KG1 (cell line): Measurements from ENCODE around the gene GFRAL.
"Not testable (repeated sequence)": the region's sequence is repeated elsewhere in the genome, so short reads cannot be mapped to it uniquely, and the experiment has no call there.

Experiments used
- DNase-seq: peaks from one replicate; lab custom pipeline; 2025; lab: John Stamatoyannopoulos, UW

Gene GFRAL, protein sequence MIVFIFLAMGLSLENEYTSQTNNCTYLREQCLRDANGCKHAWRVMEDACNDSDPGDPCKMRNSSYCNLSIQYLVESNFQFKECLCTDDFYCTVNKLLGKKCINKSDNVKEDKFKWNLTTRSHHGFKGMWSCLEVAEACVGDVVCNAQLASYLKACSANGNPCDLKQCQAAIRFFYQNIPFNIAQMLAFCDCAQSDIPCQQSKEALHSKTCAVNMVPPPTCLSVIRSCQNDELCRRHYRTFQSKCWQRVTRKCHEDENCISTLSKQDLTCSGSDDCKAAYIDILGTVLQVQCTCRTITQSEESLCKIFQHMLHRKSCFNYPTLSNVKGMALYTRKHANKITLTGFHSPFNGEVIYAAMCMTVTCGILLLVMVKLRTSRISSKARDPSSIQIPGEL

GRCh38 chr6:55327169-55327568 is at the start of gene GFRAL:
GFRAL (plus strand) TSS chr6:55327469; CDS start chr6:55327555, 86 bp downstream.
- DNase-seq: no peak

DNA sequence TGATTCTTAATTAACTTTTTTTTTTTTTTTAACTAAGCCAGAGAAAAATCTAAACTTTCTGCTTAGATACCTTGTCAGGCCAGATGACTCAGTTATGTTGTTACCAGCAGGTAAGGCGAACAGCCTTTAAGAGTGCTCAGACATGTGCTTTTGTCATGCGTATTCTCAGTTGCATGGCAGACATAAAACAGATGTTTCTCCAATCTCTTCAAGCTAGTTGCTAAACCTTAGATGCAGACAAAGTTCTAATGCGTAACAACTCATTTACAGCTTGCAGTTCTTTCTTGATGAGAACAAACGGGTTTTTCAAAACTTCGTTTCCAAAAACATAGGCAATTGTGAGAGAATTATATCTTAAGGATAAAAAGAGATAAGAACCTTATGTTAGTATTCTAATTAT is 49.6 kb upstream of the GFRAL start:
- no peak for DNase-seq

DNA sequence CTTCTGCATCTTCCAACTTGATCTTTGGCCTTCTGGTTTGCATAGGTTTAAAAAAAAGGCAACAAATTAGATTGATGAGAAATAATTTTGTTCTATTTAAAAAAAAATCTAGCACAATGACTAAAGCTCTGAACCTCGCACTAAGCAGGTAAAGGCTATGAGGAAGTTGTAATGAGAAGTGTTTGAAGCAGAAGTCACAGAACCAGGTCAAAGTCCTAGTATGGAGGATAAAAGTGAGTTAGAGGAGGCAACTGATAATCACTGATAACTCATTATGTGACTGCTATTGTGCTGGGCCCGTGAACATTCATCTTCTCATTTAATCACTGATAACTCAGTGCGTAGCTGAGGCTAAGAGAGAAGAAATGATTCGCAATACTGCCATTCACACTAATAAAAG is 46.1 kb upstream of the GFRAL start:
- no peak for DNase-seq

DNA sequence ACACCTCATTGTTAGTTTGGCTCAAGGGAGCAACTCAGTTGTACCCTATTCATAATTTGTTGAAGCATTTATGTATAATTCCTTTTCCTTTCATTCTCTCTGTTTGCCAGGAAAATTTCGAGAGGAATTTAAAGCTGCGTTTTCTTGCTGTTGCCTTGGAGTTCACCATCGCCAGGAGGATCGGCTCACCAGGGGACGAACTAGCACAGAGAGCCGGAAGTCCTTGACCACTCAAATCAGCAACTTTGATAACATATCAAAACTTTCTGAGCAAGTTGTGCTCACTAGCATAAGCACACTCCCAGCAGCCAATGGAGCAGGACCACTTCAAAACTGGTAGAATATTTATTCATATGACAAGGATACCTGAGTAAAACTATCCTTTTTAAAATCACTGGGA is 45.2 kb upstream of the GFRAL start:
- no peak for DNase-seq

- DNase-seq: no peak
Measured at GRCh38 chr6:55286824-55287223, 40.4 kb upstream of the GFRAL start.

GRCh38 chr6:55290736-55291135 is 36.5 kb upstream of the GFRAL start:
- no peak for DNase-seq

- no peak for DNase-seq
Measured at GRCh38 chr6:55293116-55293515, 34.2 kb upstream of the GFRAL start.

DNA sequence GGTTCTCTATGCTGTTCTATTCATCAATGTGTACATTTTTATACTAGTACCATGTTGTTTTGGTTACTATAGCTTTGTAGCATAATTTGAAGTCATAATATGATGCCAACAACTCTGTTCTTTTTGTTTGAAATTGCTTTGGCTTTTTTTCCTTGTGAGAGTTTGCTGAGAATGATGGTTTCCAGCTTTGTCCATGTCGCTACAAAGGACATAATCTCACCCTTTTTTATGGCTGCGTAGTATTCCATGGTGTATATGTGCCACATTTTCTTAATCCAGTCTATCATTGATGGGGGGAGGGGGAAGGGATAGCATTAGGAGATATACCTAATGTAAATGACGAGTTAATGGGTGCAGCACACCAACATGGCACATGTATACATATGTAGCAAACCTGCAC is 30.1 kb upstream of the GFRAL start:
- not testable (repeated sequence) for DNase-seq

DNA sequence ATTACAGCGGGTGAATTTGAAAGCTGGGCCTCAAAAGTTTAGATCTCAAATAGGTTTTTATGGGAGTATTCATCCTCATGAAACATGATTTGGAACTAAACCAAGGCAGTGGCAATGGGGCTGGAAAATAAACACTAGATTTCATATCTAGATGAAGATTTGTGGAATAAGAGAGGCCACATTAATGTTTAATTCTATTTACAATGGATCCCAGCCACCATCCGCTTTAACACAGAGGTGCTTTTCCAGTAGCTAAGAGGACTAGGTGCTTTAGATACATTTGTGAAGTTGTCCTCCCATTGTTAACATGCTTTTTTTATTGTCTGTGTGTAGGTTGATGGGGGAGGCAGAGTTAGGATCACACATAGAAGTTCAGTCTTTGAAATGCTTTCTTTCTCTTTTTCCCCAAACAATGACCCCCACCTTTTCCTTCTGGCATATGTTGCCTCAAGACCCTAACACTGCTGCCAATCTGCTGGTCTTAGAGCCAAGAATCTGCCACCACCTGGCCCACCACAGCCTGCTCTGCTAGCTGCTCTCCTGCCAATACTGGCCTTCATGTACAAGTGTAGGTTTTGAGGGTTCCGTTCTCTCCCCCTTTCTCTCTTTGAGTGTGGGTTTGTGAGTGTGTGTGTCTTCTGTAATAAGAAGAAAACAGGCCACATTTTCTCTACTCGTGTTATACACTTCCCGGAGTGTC is 27.8 kb upstream of the GFRAL start:
- no peak for DNase-seq

- no peak for DNase-seq
Measured at GRCh38 chr6:55304747-55305146, 22.5 kb upstream of the GFRAL start.

GRCh38 chr6:55319961-55320695 is 7.1 kb upstream of the GFRAL start:
- no peak for DNase-seq

DNA sequence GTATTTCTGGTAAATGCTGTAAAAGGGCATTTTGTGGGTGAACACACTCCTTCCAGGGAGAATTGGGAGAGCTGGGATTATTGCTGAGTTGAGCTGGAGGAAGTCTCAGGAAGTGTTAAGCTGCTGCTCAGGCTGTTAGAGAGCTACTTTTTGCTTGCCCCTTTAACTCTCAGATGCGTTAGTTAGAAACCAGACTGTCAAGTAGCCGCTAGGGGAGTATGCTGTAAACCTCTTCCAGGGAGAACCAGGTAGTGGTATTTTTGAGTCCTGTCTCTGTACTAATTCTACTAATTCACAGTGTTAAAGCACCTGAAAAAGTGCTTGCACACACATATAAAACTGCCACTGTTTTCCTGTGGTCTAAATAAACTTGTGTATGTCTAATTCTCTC is 6.6 kb upstream of the GFRAL start:
- DNase-seq: no peak

DNA sequence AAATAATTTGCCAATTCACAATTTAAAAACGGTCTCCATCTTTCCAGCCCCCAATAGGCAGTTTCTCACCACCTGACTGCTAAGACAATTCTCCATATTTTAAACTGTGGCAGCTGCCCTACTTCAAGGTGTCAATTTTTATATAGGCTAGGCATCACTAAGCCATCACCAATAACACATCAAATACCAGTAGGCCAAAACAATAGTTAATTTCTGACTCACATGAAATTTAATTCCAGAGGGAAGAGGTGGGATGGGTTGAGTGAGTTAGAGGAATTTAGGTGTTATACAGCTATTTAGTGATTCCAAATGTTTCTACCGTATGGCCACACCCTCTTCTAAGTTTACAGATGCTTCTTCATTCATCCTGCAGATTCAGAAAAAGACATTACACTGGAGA is 49.9 kb downstream of the GFRAL start:
- DNase-seq: no peak

- DNase-seq: no peak
Measured at GRCh38 chr6:55379471-55379870, 52.2 kb downstream of the GFRAL start.

DNA sequence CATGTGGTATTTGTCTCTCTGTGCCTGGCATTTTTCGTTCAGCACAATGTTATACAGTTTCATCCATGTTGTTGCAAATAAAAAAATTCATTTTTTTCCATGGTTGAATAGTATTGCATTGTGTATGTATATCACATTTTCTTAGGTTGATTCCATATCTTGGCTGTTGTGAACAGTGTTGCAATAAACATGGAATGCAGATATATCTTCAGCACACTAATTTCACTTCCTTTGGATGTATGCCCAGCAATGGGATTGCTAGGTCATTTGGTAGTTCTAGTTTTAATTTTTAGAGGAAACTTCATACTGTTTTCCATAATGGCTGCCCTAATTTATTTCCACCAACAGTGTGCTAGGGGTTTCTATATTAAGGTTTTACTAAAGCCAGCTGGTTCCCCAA is 52.6 kb downstream of the GFRAL start:
- DNase-seq: no peak

GRCh38 chr6:55388211-55388610 is 60.9 kb downstream of the GFRAL start:
- DNase-seq: no peak

DNA sequence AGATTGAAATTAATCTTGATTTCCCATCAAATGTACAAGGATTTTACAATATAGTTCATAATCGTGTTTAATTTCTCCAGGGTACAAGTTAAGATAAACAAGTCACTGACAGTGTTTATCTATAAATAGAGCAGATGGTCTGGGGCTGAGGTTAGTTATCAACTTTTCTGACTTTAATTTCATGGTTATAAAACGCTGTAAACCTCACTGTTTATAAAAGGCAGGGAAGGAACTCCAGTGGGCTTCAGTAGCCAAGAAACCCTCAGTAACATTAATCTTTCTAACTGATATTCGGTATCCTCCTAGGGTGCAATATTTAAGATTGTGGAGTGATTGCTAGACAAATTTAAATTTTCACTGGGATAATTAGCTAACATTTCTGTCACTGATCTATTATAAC is 68.6 kb downstream of the GFRAL start:
- DNase-seq: no peak

DNA sequence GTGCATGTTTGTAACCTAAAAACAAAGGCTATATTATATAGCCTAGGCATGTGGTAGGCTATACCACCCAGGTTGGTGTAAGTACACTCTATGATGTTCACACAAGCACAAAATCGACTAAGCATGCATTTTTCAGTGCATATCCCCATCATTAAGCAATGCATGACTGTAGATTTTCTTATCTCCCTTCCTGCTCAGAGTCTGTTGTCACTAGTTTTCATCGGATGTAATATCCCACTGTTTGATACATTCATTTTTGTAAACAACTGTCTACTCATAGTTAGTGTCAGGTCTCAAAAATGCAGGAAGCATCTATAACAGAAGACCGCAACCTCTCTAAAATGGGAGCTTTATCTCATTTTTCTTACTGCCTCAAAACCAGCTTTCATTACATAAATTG is 70.7 kb downstream of the GFRAL start:
- DNase-seq: no peak

GRCh38 chr6:55399351-55399750 is 72.1 kb downstream of the GFRAL start:
- no peak for DNase-seq

- no peak for DNase-seq
Measured at GRCh38 chr6:55405474-55406235, 78.4 kb downstream of the GFRAL start.

GRCh38 chr6:55410674-55411073 is 83.4 kb downstream of the GFRAL start:
- DNase-seq: no peak

- no peak for DNase-seq
Measured at GRCh38 chr6:55423933-55424332, 96.7 kb downstream of the GFRAL start.
